Neural cell (in vitro differentiated cells): ENCODE measurements around the gene OAF. TPM values are rescaled to one million over a fixed set of nuclear protein-coding genes. Genes with fewer than 3 reads are reported as not detected.

Experiments used
- H2AFZ ChIP-seq: fragments of 200-600, 300-800 bp; sonication (generic), shearing (Covaris generic); 2 replicates; pipeline ENCODE4 v1.6.0; 2014; ENCODE audit warnings: low read depth, mild to moderate bottlenecking, antibody characterized with exemption, low read length, moderate library complexity
- H3F3A ChIP-seq: fragments of 200-600 bp; shearing (Covaris generic); 2 replicates; pipeline ENCODE4 v1.6.1; 2016; ENCODE audit warnings: mild to moderate bottlenecking, moderate library complexity, mixed read lengths, antibody characterized with exemption, low read length; ENCODE audit not compliant: insufficient read depth, poor library complexity, severe bottlenecking
- H3K27ac ChIP-seq: fragments of 200-600, 300-800 bp; sonication (generic), shearing (Covaris generic); 2 replicates; pipeline ENCODE4 v1.5.1; 2014; ENCODE audit warnings: mild to moderate bottlenecking, low read length, moderate library complexity
- H3K27me3 ChIP-seq: fragments of 300-800, 200-600 bp; sonication (generic), shearing (Covaris generic); 2 replicates; pipeline ENCODE4 v1.6.0; 2014; ENCODE audit warnings: mild to moderate bottlenecking, low read depth, low read length, moderate library complexity; ENCODE audit not compliant: insufficient read depth
- H3K36me3 ChIP-seq: fragments of 300-800, 200-600 bp; sonication (generic), shearing (Covaris generic); 2 replicates; pipeline ENCODE4 v1.5.1; 2014; ENCODE audit warnings: mild to moderate bottlenecking, antibody characterized with exemption, low read length, moderate library complexity; ENCODE audit not compliant: insufficient read depth
- H3K4me2 ChIP-seq: fragments of 300-800, 200-600 bp; sonication (generic), shearing (Covaris generic); 2 replicates; pipeline ENCODE4 v1.6.0; 2014; ENCODE audit warnings: mild to moderate bottlenecking, low read length
- H3K4me3 ChIP-seq: fragments of 300-800, 200-600 bp; sonication (generic), shearing (Covaris generic); 2 replicates; pipeline ENCODE4 v1.5.1; 2014; ENCODE audit warnings: mild to moderate bottlenecking, low read length, moderate library complexity
- H3K79me2 ChIP-seq: fragments of 200-600 bp; shearing (Covaris generic); replicated peaks from 2 replicates; pipeline ENCODE4 v1.6.0; 2014; ENCODE audit warnings: mild to moderate bottlenecking, low read length, moderate library complexity; ENCODE audit not compliant: insufficient read depth
- H3K9ac ChIP-seq: fragments of 300-800, 200-600 bp; sonication (generic), shearing (Covaris generic); 2 replicates; pipeline ENCODE4 v1.6.1; 2016; ENCODE audit warnings: mild to moderate bottlenecking, low read length, mixed read lengths
- H3K9me2 ChIP-seq: fragments of 200-600 bp; shearing (Covaris generic); 2 replicates; pipeline ENCODE4 v1.6.1; 2016; ENCODE audit warnings: mild to moderate bottlenecking, low read length, mixed read lengths; ENCODE audit not compliant: insufficient read depth
- H3K9me3 ChIP-seq: fragments of 200-600, 300-800 bp; sonication (generic), shearing (Covaris generic); 2 replicates; pipeline ENCODE4 v1.6.1; 2016; ENCODE audit warnings: mild to moderate bottlenecking, mixed run types, low read length, moderate library complexity, mixed read lengths
- H4K20me1 ChIP-seq: fragments of 200-600 bp; shearing (Covaris generic); 2 replicates; pipeline ENCODE4 v1.6.1; 2016; ENCODE audit warnings: mild to moderate bottlenecking, mixed run types; ENCODE audit not compliant: insufficient read depth
- CTCF ChIP-seq: fragments of 450-650 bp; IDR thresholded peaks from 2 replicates; pipeline ENCODE4 v1.5.1; 2014; ENCODE audit warnings: antibody characterized with exemption, mild to moderate bottlenecking, moderate library complexity; ENCODE audit not compliant: poor library complexity, severe bottlenecking
- EP300 ChIP-seq: fragments of 450-650 bp; conservative IDR thresholded peaks from 2 replicates; pipeline ENCODE4 v1.6.1; 2014; ENCODE audit warnings: antibody characterized with exemption, mild to moderate bottlenecking, moderate library complexity; ENCODE audit not compliant: poor library complexity, severe bottlenecking
- EZH2 ChIP-seq: fragments of 200-600, 300-800 bp; shearing (Covaris generic), sonication (generic); IDR thresholded peaks from 2 replicates; pipeline ENCODE4 v1.6.1; 2014; ENCODE audit warnings: antibody characterized with exemption, low read length, borderline replicate concordance, mild to moderate bottlenecking; ENCODE audit not compliant: insufficient read depth, poor library complexity, severe bottlenecking
- MXI1 ChIP-seq: fragments of 450-650 bp; conservative IDR thresholded peaks from 2 replicates; pipeline ENCODE4 v1.6.1; 2014; ENCODE audit warnings: antibody characterized with exemption, mild to moderate bottlenecking; ENCODE audit not compliant: poor library complexity, severe bottlenecking
- POLR2AphosphoS5 ChIP-seq: IDR thresholded peaks from 2 replicates; pipeline ENCODE4 v1.6.1; 2012
- RAD21 ChIP-seq: fragments of 450-650 bp; conservative IDR thresholded peaks from 2 replicates; pipeline ENCODE4 v1.6.1; 2014; ENCODE audit warnings: antibody characterized with exemption, mild to moderate bottlenecking, moderate library complexity
- REST ChIP-seq: IDR thresholded peaks from 2 replicates; pipeline ENCODE4 v1.6.1; 2012; ENCODE audit warnings: borderline replicate concordance
- SMC3 ChIP-seq: fragments of 450-650 bp; conservative IDR thresholded peaks from 2 replicates; pipeline ENCODE4 v1.6.1; 2014; ENCODE audit warnings: antibody characterized with exemption, mild to moderate bottlenecking, moderate library complexity; ENCODE audit not compliant: poor library complexity
- TAF1 ChIP-seq: IDR thresholded peaks from 2 replicates; pipeline ENCODE4 v1.6.1; 2012; ENCODE audit warnings: low read depth
- polyA plus RNA-seq: library from polyadenylated mRNA; depleted of rRNA; stranded (reverse); fragments of >200 nt; gene quantifications from 2 replicates; pipeline ENCODE4 v1.2.3, GENCODE V29; 2014

Gene OAF
- polyA plus RNA-seq, 1 donor from 2014 or later, result 0.97 TPM

- Histone ChIP-seq H3K9me2 (no peaks in the 10 kb centered on the region), H2AFZ (no peak overlapping the region), H3K36me3 (no peaks in the 10 kb centered on the region), H3F3A (no peaks in the 10 kb centered on the region), H3K27me3 (no peaks in the 10 kb centered on the region), H3K9ac (no peak overlapping the region), H3K27ac (no peak overlapping the region), H3K9me3 (no peaks in the 10 kb centered on the region), H3K4me3 (no peak overlapping the region), H3K79me2 (no peaks in the 10 kb centered on the region), H4K20me1 (no peaks in the 10 kb centered on the region), H3K4me2 (no peak overlapping the region)
- TF ChIP-seq EZH2, result no peak
- TF ChIP-seq REST, result no peak
- TF ChIP-seq RAD21, result no peak
- no peak for TF ChIP-seq SMC3
- TF ChIP-seq CTCF, result no peak
- no peak for TF ChIP-seq EP300
- no peak for TF ChIP-seq TAF1
- TF ChIP-seq POLR2AphosphoS5, result no peak
- TF ChIP-seq MXI1, result no peak
Observed at GRCh38 chr11:120174866-120175265, 36.0 kb upstream of the OAF start.

GRCh38 chr11:120178561-120179056, 32.2 kb upstream of the OAF start:
- Histone ChIP-seq H3K9ac (no peak overlapping the region), H3K9me2 (no peaks in the 10 kb centered on the region), H3K4me2 (no peak overlapping the region), H2AFZ (no peak overlapping the region), H3K9me3 (no peaks in the 10 kb centered on the region), H3K27me3 (no peaks in the 10 kb centered on the region), H3K4me3 (no peak overlapping the region), H3K79me2 (no peaks in the 10 kb centered on the region), H4K20me1 (no peaks in the 10 kb centered on the region), H3F3A (no peaks in the 10 kb centered on the region), H3K27ac (no peak overlapping the region), H3K36me3 (no peaks in the 10 kb centered on the region)
- no peak for TF ChIP-seq EP300
- TF ChIP-seq RAD21, result no peak
- TF ChIP-seq POLR2AphosphoS5, result no peak
- TF ChIP-seq REST, result no peak
- no peak for TF ChIP-seq EZH2
- TF ChIP-seq MXI1, result no peak
- no peak for TF ChIP-seq SMC3
- no peak for TF ChIP-seq CTCF
- no peak for TF ChIP-seq TAF1
